Measurements from ENCODE around the gene CDH8. TPM values are rescaled to one million over a fixed set of nuclear protein-coding genes. Genes with fewer than 3 reads are reported as not detected.
"Not testable (repeated sequence)": the region's sequence is repeated elsewhere in the genome, so short reads cannot be mapped to it uniquely, and the experiment has no call there.

Gene CDH8
- total RNA-seq, 1 donor from 2014 or later, result 8.0 TPM

DNA sequence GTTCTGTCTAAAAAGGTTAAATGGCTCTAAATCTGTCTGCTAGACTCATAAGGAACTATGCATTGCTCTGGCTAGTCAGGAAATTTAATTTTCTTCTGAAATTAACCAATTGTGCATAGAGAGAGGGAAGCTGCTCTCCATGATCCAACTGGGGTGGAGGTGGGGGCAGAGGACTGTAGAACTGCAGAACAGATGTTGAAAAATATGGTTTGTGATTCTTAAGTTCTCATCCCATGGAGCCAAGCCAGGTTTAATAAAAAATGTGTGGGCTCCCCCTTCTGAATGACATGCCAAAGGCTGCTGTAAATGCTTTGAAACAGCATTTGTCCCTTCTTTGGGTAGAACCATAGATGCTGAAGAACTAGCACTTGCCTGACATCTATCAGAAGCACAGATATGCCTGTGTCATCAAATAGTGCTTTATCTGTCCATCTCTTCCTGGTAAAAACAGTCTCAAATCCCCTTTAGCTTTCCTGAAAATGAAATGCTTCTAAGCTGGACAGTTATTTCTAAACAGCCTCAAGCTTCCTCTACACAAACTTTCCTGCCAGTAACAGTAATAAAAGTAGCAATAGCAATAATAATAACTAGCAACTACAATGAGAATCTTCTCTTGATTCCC, 221.4 kb downstream of the CDH8 start:
- TF ChIP-seq, protein P1, sequence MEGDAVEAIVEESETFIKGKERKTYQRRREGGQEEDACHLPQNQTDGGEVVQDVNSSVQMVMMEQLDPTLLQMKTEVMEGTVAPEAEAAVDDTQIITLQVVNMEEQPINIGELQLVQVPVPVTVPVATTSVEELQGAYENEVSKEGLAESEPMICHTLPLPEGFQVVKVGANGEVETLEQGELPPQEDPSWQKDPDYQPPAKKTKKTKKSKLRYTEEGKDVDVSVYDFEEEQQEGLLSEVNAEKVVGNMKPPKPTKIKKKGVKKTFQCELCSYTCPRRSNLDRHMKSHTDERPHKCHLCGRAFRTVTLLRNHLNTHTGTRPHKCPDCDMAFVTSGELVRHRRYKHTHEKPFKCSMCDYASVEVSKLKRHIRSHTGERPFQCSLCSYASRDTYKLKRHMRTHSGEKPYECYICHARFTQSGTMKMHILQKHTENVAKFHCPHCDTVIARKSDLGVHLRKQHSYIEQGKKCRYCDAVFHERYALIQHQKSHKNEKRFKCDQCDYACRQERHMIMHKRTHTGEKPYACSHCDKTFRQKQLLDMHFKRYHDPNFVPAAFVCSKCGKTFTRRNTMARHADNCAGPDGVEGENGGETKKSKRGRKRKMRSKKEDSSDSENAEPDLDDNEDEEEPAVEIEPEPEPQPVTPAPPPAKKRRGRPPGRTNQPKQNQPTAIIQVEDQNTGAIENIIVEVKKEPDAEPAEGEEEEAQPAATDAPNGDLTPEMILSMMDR (conservative IDR thresholded peaks at IDR 0.05), result no peak
- H3K9me3 Mint-ChIP-seq, result no peaks in the 10 kb centered on the region
- DNase-seq (ENCODE audit: extremely low spot score, unreplicated experiment), result no peak
- H3K27me3 Mint-ChIP-seq, result peaks cover 6% of the 10 kb centered on the region
- H3K36me3 Mint-ChIP-seq, result no peaks in the 10 kb centered on the region
- H3K27ac Mint-ChIP-seq, result no peak overlapping the region
- no peaks in the 10 kb centered on the region for H3K4me1 Mint-ChIP-seq (ENCODE audit: unreplicated experiment)
- no peak overlapping the region for H3K4me3 Mint-ChIP-seq

DNA sequence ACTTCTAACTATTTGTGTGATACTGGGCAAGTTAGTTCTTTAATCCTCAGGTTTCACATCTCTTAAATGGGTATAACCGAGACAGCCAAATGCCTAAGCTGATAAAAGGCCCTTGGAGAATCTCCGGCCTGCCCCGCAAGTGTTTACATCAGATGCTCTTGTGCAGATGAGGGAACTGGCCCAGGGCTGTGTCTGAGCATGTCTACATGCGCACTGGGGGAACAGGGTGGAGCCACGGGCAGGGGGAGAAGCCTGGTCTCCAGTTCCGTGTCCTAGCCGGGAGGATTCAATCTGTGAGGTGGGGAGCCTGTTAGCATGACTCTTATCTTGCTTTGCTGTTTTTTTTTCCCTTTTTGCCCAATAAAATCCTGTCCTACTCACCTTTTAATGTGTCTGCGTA, 222.9 kb downstream of the CDH8 start:
- H3K36me3 Mint-ChIP-seq, result no peaks in the 10 kb centered on the region
- H3K27ac Mint-ChIP-seq, result no peak overlapping the region
- no peak for DNase-seq (ENCODE audit: extremely low spot score, unreplicated experiment)
- TF ChIP-seq, protein P1 (conservative IDR thresholded peaks at IDR 0.05), result no peak
- H3K4me1 Mint-ChIP-seq (ENCODE audit: unreplicated experiment), result no peaks in the 10 kb centered on the region
- H3K9me3 Mint-ChIP-seq, result no peaks in the 10 kb centered on the region
- H3K27me3 Mint-ChIP-seq, result peaks cover 3% of the 10 kb centered on the region
- no peak overlapping the region for H3K4me3 Mint-ChIP-seq

DNA sequence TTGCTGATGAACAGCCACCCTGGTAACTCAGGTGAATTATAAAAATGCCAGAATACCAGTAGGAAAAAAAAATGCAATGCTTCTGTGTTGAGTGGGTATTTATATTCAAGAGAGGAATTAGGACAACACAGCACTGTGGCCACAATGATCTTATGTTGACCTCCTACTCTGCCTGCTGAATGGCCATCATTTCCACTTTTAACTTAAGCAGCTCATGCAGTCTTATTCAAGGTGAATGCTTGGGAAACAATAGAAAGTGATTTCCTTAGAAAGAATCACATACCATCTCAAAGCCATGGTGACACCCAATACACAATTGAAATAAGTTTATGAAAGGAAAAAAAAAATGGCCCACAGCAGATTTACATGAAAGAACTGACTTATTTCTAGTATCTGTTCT, 224.0 kb downstream of the CDH8 start:
- DNase-seq (ENCODE audit: extremely low spot score, unreplicated experiment), result no peak
- no peaks in the 10 kb centered on the region for H3K4me1 Mint-ChIP-seq (ENCODE audit: unreplicated experiment)
- H3K27ac Mint-ChIP-seq, result no peak overlapping the region
- no peaks in the 10 kb centered on the region for H3K27me3 Mint-ChIP-seq
- TF ChIP-seq, protein P1 (conservative IDR thresholded peaks at IDR 0.05), result no peak
- H3K4me3 Mint-ChIP-seq, result no peak overlapping the region
- H3K9me3 Mint-ChIP-seq, result no peaks in the 10 kb centered on the region
- H3K36me3 Mint-ChIP-seq, result no peaks in the 10 kb centered on the region

DNA sequence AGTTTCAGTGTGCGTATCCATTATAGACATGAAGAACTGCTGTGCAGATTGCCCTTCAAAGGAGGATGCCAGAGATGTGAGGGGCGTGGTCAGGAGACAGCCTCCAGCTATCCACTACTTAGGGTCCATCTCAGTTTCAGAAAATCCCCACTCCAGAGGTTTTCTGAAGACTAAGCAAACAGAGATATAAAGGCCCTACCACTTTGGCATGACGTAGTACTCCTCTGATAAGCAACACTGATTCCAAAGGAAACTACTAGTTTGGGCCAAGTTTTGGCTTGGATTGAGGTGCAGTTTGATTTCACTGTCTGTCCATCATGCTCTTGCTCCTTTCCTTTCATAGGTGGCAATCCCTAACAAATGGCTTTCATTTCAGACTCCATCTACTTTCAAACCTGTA, 228.7 kb downstream of the CDH8 start:
- no peaks in the 10 kb centered on the region for H3K4me1 Mint-ChIP-seq (ENCODE audit: unreplicated experiment)
- no peaks in the 10 kb centered on the region for H3K27me3 Mint-ChIP-seq
- H3K9me3 Mint-ChIP-seq, result no peaks in the 10 kb centered on the region

DNA sequence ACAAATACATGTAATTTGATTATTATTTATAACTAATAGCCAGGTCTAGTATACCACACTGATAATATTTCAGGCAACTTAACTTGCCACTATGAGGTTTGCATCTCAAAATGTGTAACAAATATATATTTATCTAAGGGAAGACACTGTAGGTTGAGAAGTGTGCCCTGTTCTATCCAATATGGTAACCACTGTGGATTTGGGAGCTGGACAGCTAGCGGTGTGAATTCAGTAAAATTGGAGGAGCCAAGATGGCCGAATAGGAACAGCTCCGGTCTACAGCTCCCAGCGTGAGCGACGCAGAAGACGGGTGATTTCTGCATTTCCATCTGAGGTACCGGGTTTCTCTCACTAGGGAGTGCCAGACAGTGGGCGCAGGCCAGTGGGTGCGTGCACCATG, 235.0 kb downstream of the CDH8 start:
- not testable (repeated sequence) for H3K27ac Mint-ChIP-seq; H3K4me1 Mint-ChIP-seq (ENCODE audit: unreplicated experiment); H3K4me3 Mint-ChIP-seq; H3K9me3 Mint-ChIP-seq; DNase-seq (ENCODE audit: extremely low spot score, unreplicated experiment); H3K27me3 Mint-ChIP-seq; H3K36me3 Mint-ChIP-seq

More for the DNA sequence above, 228.7 kb downstream of the CDH8 start:
- Mint-ChIP-seq H3K36me3 (no peaks in the 10 kb centered on the region), H3K27ac (no peak overlapping the region), H3K4me3 (no peak overlapping the region)
- TF ChIP-seq, protein P1 (conservative IDR thresholded peaks at IDR 0.05), result no peak
- no peak for DNase-seq (ENCODE audit: extremely low spot score, unreplicated experiment)

DNA sequence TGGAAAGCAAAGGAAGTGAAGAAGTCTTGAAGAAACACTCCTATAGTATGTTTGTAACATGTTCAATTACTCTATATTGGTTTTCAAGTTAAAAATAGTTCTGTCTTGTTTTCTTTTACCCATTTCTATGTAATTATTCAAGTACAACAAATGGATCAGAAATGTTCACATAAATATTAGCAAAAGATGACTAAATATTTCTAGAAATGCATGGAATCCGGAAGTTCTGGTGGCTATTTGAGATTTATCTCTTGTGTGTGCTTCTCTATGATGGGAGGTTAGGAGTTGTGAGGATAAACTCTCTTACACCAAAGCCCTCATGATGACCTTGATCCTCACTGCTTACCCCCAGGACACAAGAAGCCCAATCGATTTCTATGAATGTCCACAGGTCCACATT, 237.5 kb downstream of the CDH8 start:
- TF ChIP-seq, protein P1 (conservative IDR thresholded peaks at IDR 0.05), result no peak
- no peaks in the 10 kb centered on the region for H3K4me1 Mint-ChIP-seq (ENCODE audit: unreplicated experiment)
- H3K9me3 Mint-ChIP-seq, result no peaks in the 10 kb centered on the region

More for the DNA sequence above, 237.5 kb downstream of the CDH8 start:
- DNase-seq (ENCODE audit: extremely low spot score, unreplicated experiment), result no peak
- Mint-ChIP-seq H3K27me3 (no peaks in the 10 kb centered on the region), H3K36me3 (no peaks in the 10 kb centered on the region), H3K4me3 (no peak overlapping the region), H3K27ac (no peak overlapping the region)
